HepG2 (cell line): Measurements from ENCODE around the gene ANO2. TPM values are rescaled to one million over a fixed set of nuclear protein-coding genes. Genes with fewer than 3 reads are reported as not detected.

Source experiments
- ATAC-seq: fragments of 200-7000 bp; cut with Tn5 transposase; 3 replicates; pipeline ENCODE4 v1.9.1; 2020; ENCODE audit warnings: mild to moderate bottlenecking, moderate library complexity
- BruUV-seq: library from RNA; stranded (reverse); fragments of 400-500 nt; replicated peaks from 2 replicates; lab custom pipeline; 2021; lab: Mats Ljungman, UMichigan
- CTCF ChIA-PET: fragments of 300-600 bp; formaldehyde crosslinking; extraction: SDS; loops from one replicate; lab custom pipeline; 2021; ENCODE audit warnings: low total read pairs, inconsistent platforms, low intra/inter-chr PET ratio; lab: Yijun Ruan, JAX
- POLR2A ChIA-PET: fragments of 350-600 bp; sonication (Branson Sonifier 250); formaldehyde crosslinking; loops from one replicate; lab custom pipeline; 2020; ENCODE audit warnings: antibody characterized with exemption, inconsistent platforms; lab: Yijun Ruan, JAX
- DNase-seq: peaks from one replicate; pipeline ENCODE4 v3.0.0-alpha.2; 2015; ENCODE audit warnings: low spot score
- FAIRE-seq: peaks from 3 replicates; lab custom pipeline; 2011; peaks lifted over from hg19 to GRCh38; lab: Jason Lieb, UNC
- H2AFZ ChIP-seq: one replicate; pipeline ENCODE4 v1.6.1; 2011; ENCODE audit warnings: low read length, inconsistent platforms
- H3K27ac ChIP-seq: fragments of 300-600 bp; 3 replicates; pipeline ENCODE4 v1.8.0; 2011; ENCODE audit warnings: mixed run types, mild to moderate bottlenecking, mixed read lengths, low read length, inconsistent platforms; ENCODE audit not compliant: insufficient read depth; ENCODE audit errors: extremely low read length
- H3K27me3 ChIP-seq, 2 experiments: fragments of 200-600 bp in 1 of 2; 2 replicates in 1 of 2; 3 replicates in 1 of 2; pipeline versions ENCODE4 v1.6.0 to v1.8.0; 2011; ENCODE audit warnings: low read length in 2 of 2, mild to moderate bottlenecking in 2 of 2, moderate library complexity in 2 of 2, inconsistent platforms in 1 of 2; ENCODE audit not compliant: insufficient read depth in 2 of 2, control insufficient read depth in 1 of 2
- H3K36me3 ChIP-seq, 2 experiments: fragments of 200-600 bp in 1 of 2; replicated peaks in 1 of 2; 2 replicates in 1 of 2; 3 replicates in 1 of 2; pipeline versions ENCODE4 v1.5.1 to v1.8.0; 2011; ENCODE audit warnings: low read length in 2 of 2, inconsistent platforms in 1 of 2; ENCODE audit not compliant: insufficient read depth in 2 of 2, control insufficient read depth in 1 of 2
- H3K4me1 ChIP-seq: 2 replicates; pipeline ENCODE4 v1.5.1; 2012; ENCODE audit warnings: low read length, inconsistent platforms; ENCODE audit not compliant: insufficient read depth
- H3K4me2 ChIP-seq: 2 replicates; pipeline ENCODE4 v1.6.0; 2011; ENCODE audit warnings: low read depth, low read length, inconsistent platforms
- H3K4me3 ChIP-seq, 3 experiments: fragments of 200-600 bp in 1 of 3; sonication (generic), shearing (Covaris generic) in 1 of 3; replicated peaks in 1 of 3; 2 replicates each; pipeline ENCODE4 v1.5.1; 2011 to 2016; ENCODE audit warnings: low read length in 3 of 3, inconsistent platforms in 2 of 3, low read depth in 2 of 3, mild to moderate bottlenecking in 2 of 3, control low read depth in 1 of 3, mixed read lengths in 1 of 3; ENCODE audit not compliant: insufficient read depth in 1 of 3
- H3K79me2 ChIP-seq: one replicate; pipeline ENCODE4 v1.6.1; 2011; ENCODE audit warnings: low read length, inconsistent platforms; ENCODE audit not compliant: insufficient read depth
- H3K9ac ChIP-seq: 2 replicates; pipeline ENCODE4 v1.6.0; 2011; ENCODE audit warnings: mild to moderate bottlenecking, low read depth, low read length, inconsistent platforms; ENCODE audit not compliant: insufficient read depth
- H3K9me3 ChIP-seq: 2 replicates; pipeline ENCODE4 v1.5.1; 2012; ENCODE audit warnings: mild to moderate bottlenecking, low read length
- H4K20me1 ChIP-seq: 2 replicates; pipeline ENCODE4 v1.6.0; 2011; ENCODE audit warnings: inconsistent platforms, mild to moderate bottlenecking, low read length, moderate library complexity; ENCODE audit not compliant: insufficient read depth
- ESRRA ChIP-seq: sonication (generic); formaldehyde crosslinking; IDR thresholded peaks from 2 replicates; pipeline ENCODE4 v1.5.1; 2020; ENCODE audit warnings: mild to moderate bottlenecking, low read depth, missing genetic modification reagents
- KDM4B ChIP-seq: sonication (generic); formaldehyde crosslinking; IDR thresholded peaks from 2 replicates; pipeline ENCODE4 v1.4.0; 2020; ENCODE audit warnings: missing genetic modification reagents
- MAFF ChIP-seq: IDR thresholded peaks from 2 replicates; pipeline ENCODE4 v1.6.1; 2011; ENCODE audit warnings: low read depth, low read length, improper control_type of control experiment
- MTA1 ChIP-seq: sonication (generic); formaldehyde crosslinking; IDR thresholded peaks from 2 replicates; pipeline ENCODE4 v1.4.0; 2020; ENCODE audit warnings: missing genetic modification reagents, mild to moderate bottlenecking, borderline replicate concordance
- RARG ChIP-seq: sonication (generic); formaldehyde crosslinking; IDR thresholded peaks from 2 replicates; pipeline ENCODE4 v1.4.0; 2020; ENCODE audit warnings: low read depth, mild to moderate bottlenecking, missing genetic modification reagents
- ZFAT ChIP-seq: sonication (generic); formaldehyde crosslinking; conservative IDR thresholded peaks from 2 replicates; pipeline ENCODE4 v1.8.1; 2023; ENCODE audit warnings: missing genetic modification reagents, inconsistent platforms
- ZNF576 ChIP-seq: sonication (generic); formaldehyde crosslinking; IDR thresholded peaks from 2 replicates; pipeline ENCODE4 v1.4.0; 2020; ENCODE audit warnings: mild to moderate bottlenecking, missing genetic modification reagents
- ZNF672 ChIP-seq: sonication (generic); formaldehyde crosslinking; IDR thresholded peaks from 2 replicates; pipeline ENCODE4 v1.8.1; 2022; ENCODE audit warnings: missing genetic modification reagents
- ZNF747 ChIP-seq: sonication (generic); formaldehyde crosslinking; IDR thresholded peaks from 2 replicates; pipeline ENCODE4 v1.8.1; 2023; ENCODE audit warnings: missing genetic modification reagents, mild to moderate bottlenecking, borderline replicate concordance
- WGBS: methylation state at CpG from one replicate; pipeline ENCODE4 v1.1.6; 2017; ENCODE audit warnings: low lambda C conversion rate; 5-methylcytosine and 5-hydroxymethylcytosine counted together
- in situ Hi-C: cut with HindIII; loops from 2 replicates; pipeline ENCODE4 v1.10.0; 2017; ENCODE audit warnings: low pct_unique_long_range_greater_than_20kb; ENCODE audit not compliant: extremely low pct_ligation_motif_present
- intact Hi-C: fragments of 100-400 bp; cut with micrococcal nuclease; formaldehyde crosslinking; loops from one replicate; pipeline ENCODE4 v1.10.0; 2022; ENCODE audit not compliant: unreplicated experiment
- polyA plus RNA-seq, 8 experiments: library from polyadenylated mRNA; depleted of rRNA in 3 of 8; stranded (reverse) in 7 of 8; unstranded in 1 of 8; fragments of >200 nt; fragmentation: Illumina TruSeq in 4 of 8; extraction: Trizol in 4 of 8; gene quantifications; 2 replicates each; pipeline versions ENCODE4 v1.2.1 to v1.2.3, GENCODE V29; 2011 to 2016; ENCODE audit warnings: low read depth in 4 of 8, missing spikeins in 1 of 8, mixed read lengths in 1 of 8; ENCODE audit not compliant: insufficient read depth in 1 of 8
- total RNA-seq, 5 experiments: library from RNA; depleted of rRNA; stranded (reverse); fragments of >200 nt; fragmentation: Illumina TruSeq; extraction: Trizol; gene quantifications; 2 replicates each; pipeline ENCODE4 v1.2.3, GENCODE V29; 2016; ENCODE audit warnings: low read depth in 1 of 5
- TF ChIP-seq, protein P1 (sequence below): sonication (generic); formaldehyde crosslinking; conservative IDR thresholded peaks from 2 replicates; pipeline ENCODE4 v1.8.0; 2022; ENCODE audit warnings: low read depth, missing genetic modification reagents

Gene ANO2
- total and polyA plus RNA-seq, 2 of the 13 experiments (the other 11 are each of a cell fraction or from before 2014, with no cell fraction given): 0.18 TPM; not detected in 1

DNA sequence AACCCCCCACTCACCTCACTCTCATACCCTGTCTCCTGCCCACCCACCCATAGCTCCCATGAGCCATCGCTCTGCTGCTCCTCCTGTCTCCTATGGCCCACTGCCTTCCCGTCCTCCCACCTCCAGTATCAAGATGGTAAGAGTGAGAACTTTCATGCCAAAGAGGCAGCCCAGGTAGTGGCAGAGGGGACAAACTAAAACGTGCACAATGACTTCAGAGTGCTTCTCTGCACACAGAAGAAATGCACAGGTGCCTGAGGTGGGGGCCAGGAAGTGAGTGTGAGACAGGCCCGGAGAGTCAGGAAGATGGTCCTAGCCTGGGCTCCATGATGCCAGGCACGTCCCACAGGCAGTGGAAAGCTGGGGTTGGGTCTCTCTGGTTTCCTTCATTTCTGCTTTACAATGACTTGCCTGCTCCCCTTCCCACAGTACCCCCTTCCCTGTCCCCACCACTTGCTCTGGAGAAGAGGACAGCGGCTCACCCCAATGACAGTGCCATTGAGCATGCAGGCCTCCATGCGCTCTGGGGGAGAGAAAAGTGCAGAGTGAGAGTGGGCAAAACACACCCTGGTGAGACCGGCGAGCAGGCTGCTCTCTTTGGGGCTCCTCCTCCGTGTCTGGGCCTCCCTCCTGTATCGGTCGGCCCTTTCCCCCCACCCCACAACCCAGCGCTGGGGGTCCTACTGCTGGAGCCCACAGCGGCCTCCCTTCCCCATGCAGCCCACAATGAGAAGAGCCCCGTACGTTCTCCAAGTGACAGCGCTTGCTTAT, 22.8 kb upstream of the ANO2 start:
- DNase-seq (no peak), FAIRE-seq (no peak), ATAC-seq (no peak)
- Histone ChIP-seq H3K9ac (no peak overlapping the region), H3K36me3 (no peaks in the 10 kb centered on the region), H3K27ac (no peak overlapping the region), H3K27me3 (peaks cover 1 to 9% of the 10 kb centered on the region in 2 experiments; a peak in 2 of 5 replicates), H3K4me3 (no peak overlapping the region), H2AFZ (no peak overlapping the region), H3K4me1 (peaks cover 15% of the 10 kb centered on the region), H3K4me2 (no peak overlapping the region), H3K9me3 (no peaks in the 10 kb centered on the region), H4K20me1 (no peaks in the 10 kb centered on the region), H3K79me2 (no peaks in the 10 kb centered on the region)
- POLR2A ChIA-PET: no interaction called here
- in situ Hi-C loops: no loop called here
- BruUV-seq: no TSS peak
- WGBS: 40% methylated on average over 10 of the region's 17 CpGs
- no peak for TF ChIP-seq ZFAT (CRISPR knock-in tag)
- TF ChIP-seq ZNF672: no peak
- TF ChIP-seq KDM4B (CRISPR knock-in tag): no peak
- no peak for TF ChIP-seq RARG (CRISPR knock-in tag)
- TF ChIP-seq MAFF: no peak
- no peak for TF ChIP-seq ESRRA
- TF ChIP-seq ZNF747 (CRISPR knock-in tag): no peak
- TF ChIP-seq ZNF576: no peak
- TF ChIP-seq, protein P1, sequence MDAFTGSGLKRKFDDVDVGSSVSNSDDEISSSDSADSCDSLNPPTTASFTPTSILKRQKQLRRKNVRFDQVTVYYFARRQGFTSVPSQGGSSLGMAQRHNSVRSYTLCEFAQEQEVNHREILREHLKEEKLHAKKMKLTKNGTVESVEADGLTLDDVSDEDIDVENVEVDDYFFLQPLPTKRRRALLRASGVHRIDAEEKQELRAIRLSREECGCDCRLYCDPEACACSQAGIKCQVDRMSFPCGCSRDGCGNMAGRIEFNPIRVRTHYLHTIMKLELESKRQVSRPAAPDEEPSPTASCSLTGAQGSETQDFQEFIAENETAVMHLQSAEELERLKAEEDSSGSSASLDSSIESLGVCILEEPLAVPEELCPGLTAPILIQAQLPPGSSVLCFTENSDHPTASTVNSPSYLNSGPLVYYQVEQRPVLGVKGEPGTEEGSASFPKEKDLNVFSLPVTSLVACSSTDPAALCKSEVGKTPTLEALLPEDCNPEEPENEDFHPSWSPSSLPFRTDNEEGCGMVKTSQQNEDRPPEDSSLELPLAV: no peak
- no peak for TF ChIP-seq MTA1 (CRISPR knock-in tag)
- CTCF ChIA-PET: no interaction called here
- intact Hi-C loops: no loop called here
